CD4-positive, alpha-beta T cell treated with Interleukin-6 at 100 ng/mL for 8 hours (primary cell): ENCODE results near the gene SHISA2.
"Not testable (repeated sequence)": the region's sequence is repeated elsewhere in the genome, so short reads cannot be mapped to it uniquely, and the experiment has no call there.

ENCODE experiments used
- DNase-seq: peaks from one replicate; pipeline ENCODE4 v3.0.0-alpha.2; 2020; ENCODE audit warnings: mixed read lengths, low spot score

Gene SHISA2

DNA sequence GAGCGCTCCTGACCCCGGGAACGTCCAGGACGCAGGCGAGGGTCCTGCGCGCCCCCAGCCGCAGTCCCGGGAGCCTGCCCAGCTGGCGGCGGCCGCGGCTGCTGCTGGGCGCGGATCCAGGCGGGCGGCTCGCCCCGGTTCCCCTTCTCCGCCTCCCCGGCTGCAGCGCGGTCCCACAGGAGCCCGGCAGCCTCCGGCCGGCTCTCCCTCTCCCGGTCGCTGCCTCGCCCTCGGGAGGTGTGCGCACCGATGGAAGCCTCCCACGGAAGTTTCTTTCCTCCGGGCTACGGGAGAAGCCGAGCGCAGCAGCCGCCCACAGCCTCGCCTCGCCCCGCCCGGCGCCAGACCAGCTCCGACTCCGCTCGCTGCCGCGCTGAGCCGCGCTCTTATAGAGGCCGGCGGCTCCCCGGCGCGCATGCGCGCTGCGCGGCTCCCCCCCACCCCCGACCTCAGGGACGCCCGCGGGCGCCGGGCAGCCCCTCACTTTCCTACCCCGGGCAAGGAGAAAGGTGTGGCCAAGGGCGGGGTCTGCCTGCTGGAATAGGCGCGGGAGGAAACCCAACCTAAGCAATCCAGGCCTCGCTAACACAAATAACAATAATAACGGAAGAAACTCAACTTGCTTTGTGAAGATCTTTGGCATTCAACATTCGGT lies at the start of gene SHISA2:
Gene SHISA2 (minus strand): TSS at position 360 of the 655 bp plus-strand sequence. CDS start 1,041 bp downstream, outside the sequence.
- peak; percentile 29 for DNase-seq

DNA sequence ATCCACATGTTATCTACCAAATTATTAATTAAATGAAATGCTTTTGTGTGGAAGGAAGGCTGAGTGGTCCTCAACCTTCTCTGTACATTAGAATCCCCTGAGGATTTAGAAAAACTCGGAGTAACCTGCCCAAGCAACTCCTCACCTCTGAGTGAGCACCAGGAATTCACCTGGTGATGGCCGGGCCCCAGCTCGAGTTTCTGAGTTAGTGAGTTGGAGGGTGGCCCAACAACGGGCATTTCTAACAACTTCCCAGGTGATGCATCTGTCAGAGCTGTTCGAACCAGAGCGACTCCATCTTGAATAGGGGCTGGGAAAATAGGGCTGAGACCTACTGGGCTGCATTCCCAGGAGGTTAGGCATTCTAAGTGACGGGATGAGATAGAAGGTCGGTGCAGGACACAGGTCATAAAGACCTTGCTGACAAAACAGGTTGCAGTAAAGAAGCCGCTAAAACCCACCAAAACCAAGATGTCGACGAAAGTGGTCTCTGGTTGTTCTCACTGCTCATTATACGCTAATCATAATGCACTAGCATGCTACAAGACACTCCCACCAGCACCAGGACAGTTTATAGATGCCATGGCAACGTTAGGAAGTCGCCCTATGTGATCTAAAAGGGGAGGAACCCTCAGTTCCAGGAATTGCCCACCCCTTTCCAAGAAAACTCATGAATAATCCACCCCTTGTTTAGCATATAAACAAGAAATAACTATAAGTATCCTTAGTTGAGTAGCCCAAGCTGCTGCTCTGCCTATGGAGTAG lies 44.2 kb upstream of the SHISA2 start:
- DNase-seq = no peak

DNA sequence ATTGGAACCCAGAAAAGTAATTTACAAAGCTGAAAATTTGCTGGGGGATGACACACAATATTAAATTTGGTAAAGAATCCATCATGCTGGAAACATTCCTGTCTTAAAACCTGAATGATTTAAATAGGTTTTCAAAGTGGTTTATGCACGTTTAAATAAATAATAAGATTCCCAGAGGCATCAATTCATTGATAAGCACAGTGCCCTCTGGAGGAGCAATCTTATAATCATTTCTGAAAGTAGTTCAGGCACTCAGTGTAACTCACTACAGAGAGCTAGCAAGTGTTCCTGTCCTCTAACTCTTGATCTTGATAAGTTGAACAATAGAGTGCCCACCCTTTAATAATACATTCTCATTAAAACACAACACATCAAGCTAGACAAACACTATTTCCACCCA lies 43.5 kb upstream of the SHISA2 start:
- DNase-seq = no peak

DNA sequence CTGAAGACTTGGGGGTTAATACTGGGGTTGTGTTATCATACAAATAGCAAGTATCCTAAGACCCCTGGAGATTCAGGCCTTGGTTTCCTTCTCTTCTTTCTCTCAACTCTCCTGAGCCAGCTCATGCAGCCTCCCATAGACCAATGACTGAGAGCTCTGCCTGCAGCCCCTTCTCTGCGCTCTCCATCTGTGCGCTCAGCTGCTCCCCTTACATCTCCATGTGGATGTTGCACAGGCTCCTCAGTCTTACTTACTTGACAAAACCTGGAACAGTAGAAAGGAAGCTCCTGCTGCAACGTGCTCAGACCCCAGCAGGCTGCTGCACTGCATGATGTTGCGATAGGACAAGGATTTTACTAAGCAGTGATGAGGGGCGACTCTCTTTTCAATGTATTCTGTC lies 25.0 kb upstream of the SHISA2 start:
- DNase-seq = not testable (repeated sequence)

DNA sequence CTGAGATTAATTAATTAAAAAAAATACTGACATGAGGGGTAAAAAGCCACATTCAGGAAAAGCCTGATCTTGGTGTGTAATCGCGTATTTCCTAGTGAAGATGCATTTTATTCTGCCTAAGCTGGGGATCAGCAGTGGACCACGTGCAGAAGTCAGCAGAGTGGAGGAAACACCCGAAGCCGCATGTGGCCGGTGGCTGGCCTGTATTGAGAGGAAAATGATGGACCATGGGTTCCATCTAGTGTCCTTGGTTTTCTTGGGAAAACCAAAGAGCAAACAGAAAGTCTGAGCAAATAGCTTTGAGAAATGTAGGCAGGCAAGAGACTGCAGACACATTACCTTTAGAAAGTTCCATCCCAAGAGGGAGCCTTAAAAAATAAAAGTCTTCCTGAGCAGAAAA lies 23.7 kb upstream of the SHISA2 start:
- DNase-seq = no peak

DNA sequence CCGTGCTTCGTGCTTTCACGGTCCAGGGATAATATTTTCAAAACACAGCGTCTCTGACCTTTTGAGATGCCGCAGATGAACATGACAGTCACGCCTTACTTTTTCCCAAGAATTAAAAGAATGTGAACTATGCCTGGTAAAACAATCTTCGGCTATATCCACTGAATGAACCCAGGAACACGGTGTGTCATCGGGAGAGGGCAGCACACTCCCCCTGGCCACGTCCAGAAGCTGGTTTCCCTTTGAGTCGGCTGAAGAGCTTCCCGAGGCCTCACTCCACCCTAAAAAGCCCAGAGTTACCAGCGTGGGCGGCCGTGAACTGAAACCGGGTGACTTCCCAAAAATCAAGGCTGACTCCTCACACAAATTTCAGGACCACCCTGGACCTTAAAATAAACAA lies 22.9 kb upstream of the SHISA2 start:
- DNase-seq = no peak

DNA sequence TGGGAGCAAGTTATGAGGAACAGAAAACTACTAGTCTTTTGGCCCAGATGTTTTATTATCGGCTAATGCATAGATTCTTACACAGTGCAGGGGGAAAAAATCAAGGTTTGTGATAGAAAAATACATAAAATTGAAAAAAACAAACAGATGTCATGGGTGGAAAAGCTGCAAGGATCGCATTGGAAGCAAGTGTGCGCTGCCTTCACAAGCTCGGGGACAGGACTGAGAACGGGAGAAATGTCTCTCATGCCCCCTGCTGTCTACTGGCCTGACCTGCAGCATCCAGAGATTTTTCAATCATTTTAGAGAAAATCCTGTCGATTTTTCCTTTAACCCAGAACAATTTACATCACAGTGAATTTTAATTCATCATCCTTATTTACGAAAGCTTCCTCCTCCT lies 20.5 kb upstream of the SHISA2 start:
- DNase-seq = not testable (repeated sequence)

DNA sequence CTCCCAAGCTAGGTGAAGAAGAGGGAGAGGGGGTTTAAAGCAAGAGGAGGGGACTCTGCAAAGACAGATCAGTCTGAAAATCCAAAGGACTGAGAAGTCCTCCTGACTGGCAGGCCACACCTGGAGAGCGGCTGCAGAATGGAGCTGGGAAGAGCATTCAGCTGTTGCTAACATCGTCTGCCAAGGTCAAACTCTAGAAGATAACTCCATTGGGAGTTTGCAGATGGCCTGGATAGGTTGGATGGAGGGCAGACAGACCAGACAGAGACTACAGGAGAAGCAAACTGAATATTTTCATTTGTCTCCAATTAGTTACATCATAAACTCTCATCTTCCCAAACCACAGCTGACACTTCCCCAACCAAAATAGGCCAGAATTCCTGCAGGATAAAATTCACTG lies 19.9 kb upstream of the SHISA2 start:
- DNase-seq = no peak

DNA sequence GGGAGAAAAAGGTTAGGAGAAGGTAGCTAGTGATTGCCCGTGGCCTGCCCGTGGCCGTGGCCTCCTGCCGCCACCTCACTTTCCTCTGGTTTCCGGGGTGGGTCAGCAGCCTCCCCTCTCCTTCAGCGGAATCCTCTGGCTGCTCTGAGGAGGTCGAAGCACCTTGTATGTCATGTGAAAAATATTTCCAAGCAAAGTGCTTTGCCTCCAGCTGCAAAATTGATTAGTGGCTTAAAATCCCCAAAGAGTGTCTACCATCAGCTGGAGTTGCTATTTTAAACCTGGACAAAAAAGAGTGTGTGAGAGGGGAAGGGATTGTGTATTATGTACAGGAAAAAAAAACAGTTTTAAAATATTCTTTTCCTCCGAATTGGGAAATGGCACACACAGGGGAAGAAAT lies 17.8 kb upstream of the SHISA2 start:
- not testable (repeated sequence) for DNase-seq

DNA sequence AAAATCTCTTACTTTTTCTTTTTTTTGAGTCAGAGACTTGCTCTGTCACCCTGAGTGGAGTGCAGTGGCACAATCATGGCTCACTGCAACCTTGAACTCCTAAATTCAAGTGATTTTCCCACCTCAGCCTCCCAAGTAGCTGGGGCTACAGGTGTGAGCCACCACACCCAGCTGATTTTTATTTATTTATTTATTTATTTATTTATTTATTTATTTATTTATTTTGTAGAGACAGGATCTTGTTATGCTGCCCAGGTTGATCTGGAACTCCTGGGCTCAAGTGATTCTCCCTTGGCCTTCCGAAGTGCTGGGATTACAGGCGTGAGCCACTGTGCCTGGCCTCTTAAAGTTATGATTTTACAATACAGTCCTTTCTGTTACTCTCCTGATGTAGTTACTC lies 16.6 kb upstream of the SHISA2 start:
- DNase-seq = not testable (repeated sequence)

DNA sequence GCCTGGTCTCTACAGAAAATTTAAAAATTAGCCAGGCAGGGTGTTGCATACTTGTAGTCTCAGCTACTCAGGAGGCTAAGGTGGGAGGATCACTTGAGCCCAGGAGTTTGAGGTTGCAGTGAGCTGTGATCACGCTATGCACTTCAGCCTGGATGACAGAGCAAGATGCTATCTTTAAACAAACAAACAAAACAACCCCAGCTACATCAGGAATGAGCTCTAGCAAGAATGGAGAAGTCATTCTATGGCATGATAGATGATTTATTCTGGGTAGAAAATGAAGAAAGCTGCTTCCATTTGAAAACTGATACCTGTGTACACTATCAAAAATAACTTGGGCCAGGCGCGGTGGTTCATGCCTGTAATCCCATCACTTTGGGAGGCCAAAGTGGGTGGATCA lies 15.8 kb upstream of the SHISA2 start:
- DNase-seq = no peak

DNA sequence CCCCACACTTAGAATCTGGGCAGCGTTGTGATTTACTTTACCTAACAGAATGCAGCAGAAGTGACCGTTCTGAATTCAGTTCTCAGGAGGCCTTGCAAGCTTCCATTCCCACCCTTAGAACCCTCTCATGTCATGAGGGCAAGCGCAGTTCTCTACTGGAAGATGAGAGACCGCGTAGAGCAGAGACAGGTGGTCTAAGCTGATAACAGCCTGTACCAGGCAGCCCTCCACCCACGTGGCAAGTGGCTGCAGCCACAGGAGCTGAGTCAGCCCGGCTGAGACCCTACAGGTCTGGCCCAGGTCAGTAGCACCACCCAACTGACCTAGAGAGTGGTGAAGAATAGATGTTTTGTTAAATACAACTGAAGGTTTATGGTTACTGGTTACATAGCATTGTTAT lies 14.7 kb upstream of the SHISA2 start:
- DNase-seq = not testable (repeated sequence)

DNA sequence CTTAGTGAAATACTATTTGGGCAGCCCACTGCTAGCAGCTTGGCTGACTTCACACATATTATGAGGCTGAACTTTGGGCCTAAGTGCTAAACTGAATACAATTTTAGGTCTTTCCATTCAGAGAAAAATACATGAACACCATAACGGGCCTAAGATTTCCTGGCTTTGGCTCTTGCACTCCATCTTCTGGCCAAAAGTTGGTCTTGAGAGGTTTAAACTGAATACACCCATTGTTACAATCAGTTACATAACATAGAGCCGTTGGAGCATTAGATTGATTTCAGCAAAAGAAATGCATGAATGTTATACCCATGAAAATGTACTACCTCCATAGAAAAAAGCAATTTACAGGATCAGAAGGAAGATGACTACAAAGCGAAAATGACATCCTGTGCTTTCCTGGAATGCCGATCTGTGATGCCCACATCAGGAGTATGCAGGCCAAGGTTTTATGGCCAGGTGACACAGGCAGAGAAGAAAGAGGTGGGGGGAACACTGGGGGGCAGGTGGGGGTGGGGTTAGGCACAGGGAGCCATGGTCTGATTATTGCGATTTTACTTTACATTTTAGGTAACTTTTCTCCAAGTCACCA lies 11.1 kb upstream of the SHISA2 start:
- peak; percentile 47 for DNase-seq

DNA sequence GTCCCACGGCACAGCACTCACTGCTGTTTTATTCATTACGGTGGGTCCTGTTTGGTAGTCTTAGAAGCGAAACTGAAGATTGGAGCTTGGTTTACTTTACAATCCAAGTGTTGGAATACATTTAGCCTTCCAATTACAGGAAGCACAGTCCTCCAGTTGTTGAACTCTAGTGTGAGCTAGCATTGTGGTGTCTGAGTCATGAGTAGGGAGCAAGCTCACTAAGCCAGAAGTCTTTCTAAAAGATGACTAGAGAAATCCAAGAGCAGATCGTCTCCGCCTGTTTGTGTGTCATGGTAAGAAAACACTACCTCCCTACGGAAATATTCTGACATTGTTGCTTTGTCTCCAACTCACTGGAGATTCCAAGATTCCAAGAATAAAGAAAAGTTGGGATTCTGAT lies 10.1 kb upstream of the SHISA2 start:
- DNase-seq = no peak

DNA sequence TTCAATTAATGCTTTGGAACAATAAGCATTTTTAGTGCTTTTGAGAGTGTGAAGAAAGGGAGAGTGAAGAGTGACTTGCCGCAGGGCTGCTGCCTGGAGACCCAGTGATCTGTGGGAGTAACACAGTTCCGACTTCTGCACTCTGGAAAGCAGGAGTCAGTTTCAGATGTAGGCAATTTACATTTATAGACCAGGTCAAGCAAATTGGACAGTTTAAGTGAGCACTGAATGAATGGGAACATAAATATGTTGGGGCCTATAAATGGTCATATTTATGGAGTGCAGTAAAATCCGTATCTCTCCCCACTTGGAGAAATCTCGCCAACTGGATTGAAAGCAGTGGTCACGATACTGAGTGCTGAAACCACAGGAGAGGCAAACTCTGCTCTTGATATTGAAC lies 9.4 kb upstream of the SHISA2 start:
- no peak for DNase-seq

DNA sequence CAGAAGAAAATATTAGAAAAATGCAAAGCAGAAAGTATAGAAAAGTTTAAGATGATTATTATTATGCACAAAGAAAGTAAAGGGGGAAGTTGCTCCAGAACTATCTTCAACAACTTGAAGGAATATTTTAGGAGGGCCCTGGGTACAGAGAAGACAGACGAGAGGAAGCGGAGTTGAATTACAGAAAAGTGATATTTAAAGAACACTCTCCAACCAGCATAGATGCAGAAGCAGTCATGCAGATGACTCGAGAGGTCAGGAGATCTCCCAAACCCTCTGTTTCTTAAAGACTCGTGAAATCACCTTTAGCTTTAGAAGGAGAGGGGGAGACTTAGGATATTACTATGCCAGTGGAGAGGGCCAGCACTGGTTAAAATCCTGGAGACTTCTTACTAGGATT lies 8.5 kb upstream of the SHISA2 start:
- no peak for DNase-seq

DNA sequence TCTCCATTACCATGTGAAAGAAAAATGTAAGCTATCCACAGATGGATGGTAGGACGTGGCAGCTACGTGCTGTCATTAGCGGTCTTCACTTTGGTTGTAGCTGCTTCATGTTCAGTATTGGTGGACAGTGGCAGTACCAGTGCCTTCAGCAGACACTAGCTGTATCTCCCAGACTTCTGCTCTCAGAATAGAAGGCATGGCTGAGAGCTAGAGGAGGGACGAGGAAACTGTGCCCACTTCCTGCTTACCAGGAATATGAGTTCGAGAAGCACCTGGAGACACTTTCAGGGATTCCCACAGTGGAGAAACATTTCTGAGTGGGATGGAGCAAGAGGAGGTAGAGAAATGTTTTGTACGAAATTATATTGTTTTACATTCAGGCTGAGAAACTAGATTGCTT lies 6.9 kb upstream of the SHISA2 start:
- DNase-seq = no peak

DNA sequence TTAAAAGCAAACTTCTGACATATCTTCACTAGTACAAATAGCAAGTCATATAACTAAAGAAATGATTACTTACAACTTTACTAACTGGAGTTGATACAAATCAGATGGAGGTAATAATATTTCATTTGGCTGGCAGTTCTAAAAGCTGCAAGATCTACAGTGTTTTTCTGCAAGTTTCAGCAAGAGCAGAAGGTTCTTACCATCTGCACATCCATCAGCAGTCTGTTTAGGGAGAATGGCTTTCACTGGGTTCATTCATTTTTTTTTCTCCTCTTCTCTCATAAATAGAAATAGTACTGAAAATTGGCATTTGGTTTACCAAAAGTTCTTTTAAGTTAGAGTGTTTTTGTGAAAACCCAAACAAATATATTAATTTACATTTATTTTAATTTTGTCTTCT lies 3.1 kb upstream of the SHISA2 start:
- no peak for DNase-seq

DNA sequence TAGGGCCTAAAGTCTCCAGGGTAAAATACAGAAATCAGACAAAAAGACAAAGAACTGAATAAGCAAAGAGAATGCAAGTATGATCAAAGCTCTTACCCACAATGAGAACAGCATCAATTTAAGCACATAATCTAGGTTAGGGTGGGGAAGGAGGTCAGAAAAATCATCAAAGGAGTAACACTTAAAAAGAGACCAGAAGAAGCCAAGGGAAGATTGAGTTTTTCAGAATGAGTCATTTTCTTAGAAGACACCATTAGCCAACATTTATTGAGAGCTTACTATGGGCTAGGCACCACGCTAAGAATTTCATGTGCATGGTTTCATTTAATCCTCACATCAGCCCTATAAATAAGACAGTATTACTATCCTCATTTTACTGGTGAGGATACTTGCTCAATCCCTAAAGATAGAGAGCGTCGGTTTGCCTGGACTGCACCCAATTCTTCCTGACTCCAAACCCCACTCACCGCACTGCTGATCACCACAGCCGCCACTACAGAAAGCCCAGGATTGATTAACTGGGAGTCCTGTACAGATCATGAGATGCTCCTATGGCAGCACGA lies 1.7 kb upstream of the SHISA2 start:
- no peak for DNase-seq

DNA sequence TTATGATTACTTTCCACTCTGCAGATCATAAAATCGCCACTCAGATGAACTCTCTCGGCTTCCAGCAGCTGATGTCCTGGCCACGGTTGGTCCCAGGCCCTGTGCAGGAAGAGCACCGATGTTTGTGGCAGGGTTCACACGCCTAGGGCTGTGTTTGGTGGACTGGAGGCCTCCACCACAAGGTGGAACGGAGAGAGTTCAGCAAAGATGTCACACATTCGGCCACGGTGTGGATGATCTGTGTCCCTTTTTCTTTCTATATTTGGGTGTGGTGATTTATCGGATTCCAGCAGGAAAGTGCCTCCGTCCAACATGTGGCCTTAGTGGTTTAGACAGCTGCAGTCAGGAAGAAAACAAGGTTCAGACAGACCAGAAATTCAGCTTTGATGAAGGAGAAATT lies 521 bp upstream of the SHISA2 start:
- DNase-seq = no peak

DNA sequence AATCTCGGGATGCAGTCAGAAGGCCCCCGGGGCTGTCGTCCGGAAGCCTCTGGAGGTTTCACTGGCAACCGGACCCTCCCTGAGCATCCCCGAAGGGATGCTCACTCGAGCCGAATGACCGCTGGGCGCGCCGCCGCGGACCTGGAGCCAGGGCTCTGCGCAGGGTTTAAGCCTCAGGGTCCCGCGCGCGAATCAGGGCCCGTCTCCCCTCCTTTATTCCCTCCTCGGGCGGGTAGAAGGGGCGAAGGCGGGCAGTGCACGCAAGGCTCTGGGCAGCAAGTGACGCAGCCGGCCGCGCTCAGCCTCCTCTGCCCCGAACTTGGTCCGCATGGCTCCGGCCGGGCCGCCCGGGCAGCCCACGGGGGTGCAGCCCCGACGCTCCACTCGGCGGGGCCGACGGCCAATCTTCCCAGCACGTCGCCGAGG lies 572 bp downstream of the SHISA2 start:
- DNase-seq = no peak

DNA sequence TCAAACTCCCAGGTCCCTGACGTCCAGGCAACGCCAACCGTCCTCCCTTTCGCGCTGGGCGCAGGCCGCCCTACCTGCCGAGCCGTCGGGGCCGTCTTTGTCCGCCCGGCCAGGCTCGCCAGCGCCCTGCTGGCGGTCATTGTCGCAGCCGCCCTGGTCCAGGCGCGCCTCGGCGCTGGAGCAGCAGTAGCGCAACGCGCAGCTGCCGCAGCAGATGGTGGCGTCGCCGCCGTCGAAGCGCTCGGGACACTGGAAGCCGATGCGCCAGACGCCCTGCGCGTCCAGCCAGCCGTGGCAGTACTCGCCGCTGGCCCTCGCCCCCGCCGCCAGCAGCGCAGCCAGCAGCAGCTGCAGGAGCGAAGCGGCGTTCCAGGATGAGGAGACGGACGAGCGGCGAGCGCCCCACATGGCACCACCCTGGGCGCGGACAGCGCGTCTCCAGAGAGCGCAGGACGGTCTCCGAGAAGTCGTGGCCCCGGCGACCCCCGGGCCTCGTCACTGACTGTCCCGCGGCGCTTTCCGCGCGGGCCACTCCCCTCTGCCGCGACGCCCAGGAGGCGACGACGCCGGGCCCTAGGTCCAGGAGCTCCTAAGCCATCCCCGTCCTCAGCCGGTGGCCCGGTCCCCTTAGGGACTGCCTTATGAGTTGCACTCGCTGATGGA lies 1.1 kb downstream of the SHISA2 start:
- no peak for DNase-seq

DNA sequence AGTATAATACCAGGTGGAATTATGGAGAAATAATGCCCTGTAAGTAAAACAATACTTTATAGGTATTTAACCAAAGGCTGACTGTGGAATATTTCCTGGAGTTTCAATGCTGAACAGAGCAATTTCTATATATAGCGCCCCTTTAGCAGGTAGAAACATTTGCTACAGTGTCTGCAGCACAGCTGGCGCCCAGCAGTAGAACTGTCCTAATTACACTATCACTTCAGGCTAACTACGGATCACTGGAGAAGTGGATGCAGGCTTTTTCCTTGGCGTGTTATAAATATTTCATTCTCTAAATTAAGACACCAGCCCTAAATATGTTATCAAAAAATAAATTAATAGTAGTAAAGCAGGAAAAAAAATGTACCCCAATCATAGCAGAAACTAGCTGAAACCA lies 3.1 kb downstream of the SHISA2 start:
- no peak for DNase-seq
